Measurements from ENCODE around the gene LRP11. TPM values are rescaled to one million over a fixed set of nuclear protein-coding genes. Genes with fewer than 3 reads are reported as not detected.
"Not testable (repeated sequence)": the region's sequence is repeated elsewhere in the genome, so short reads cannot be mapped to it uniquely, and the experiment has no call there.

Gene LRP11
- total RNA-seq, 4 donors from 2014 or later: 15.0 to 29.1 (median 24.0) TPM

GRCh38 chr6:149856256-149856994, 7.7 kb downstream of the LRP11 start:
- intact Hi-C loops (cut with DNase I): no loop called here

GRCh38 chr6:149855741-149856140, 8.4 kb downstream of the LRP11 start:
- TF ChIP-seq EP300 (IDR thresholded peaks at IDR 0.05) (no peak), CTCF (IDR thresholded peaks at IDR 0.05) (no peak), POLR2A (IDR thresholded peaks at IDR 0.05; ENCODE audit: low read depth) (no peak), POLR2AphosphoS5 (IDR thresholded peaks at IDR 0.05) (no peak)
- H3K9me3 ChIP-seq: no peaks in the 10 kb centered on the region
- no peak for DNase-seq (ENCODE audit: extremely low spot score)
- H3K4me3 ChIP-seq: no peak overlapping the region
- intact Hi-C loops (cut with DNase I): no loop called here
- 69% methylated on average over 2 of the region's 2 CpGs for WGBS
- peaks cover 0 to 20% (median 2%) of the 10 kb centered on the region in 4 donors for H3K36me3 ChIP-seq
- peaks cover 0 to 14% (median 10%) of the 10 kb centered on the region in 4 donors for H3K4me1 ChIP-seq
- no peaks in the 10 kb centered on the region for H3K27me3 ChIP-seq
- no peak overlapping the region for H3K27ac ChIP-seq (replicated peaks in 1 of 4)

More at GRCh38 chr6:149856256-149856994, 7.7 kb downstream of the LRP11 start:
- TF ChIP-seq CTCF (IDR thresholded peaks at IDR 0.05) (no peak), POLR2A (IDR thresholded peaks at IDR 0.05; ENCODE audit: low read depth) (no peak), EP300 (IDR thresholded peaks at IDR 0.05) (no peak), POLR2AphosphoS5 (IDR thresholded peaks at IDR 0.05) (no peak)
- WGBS: 87% methylated on average over 10 of the region's 10 CpGs
- Histone ChIP-seq H3K27me3 (no peaks in the 10 kb centered on the region), H3K4me3 (no peak overlapping the region), H3K4me1 (peaks cover 0 to 16% (median 14%) of the 10 kb centered on the region in 4 donors), H3K27ac (replicated peaks in 1 of 4) (no peak overlapping the region), H3K9me3 (no peaks in the 10 kb centered on the region), H3K36me3 (peaks cover 0 to 14% (median 2%) of the 10 kb centered on the region in 4 donors)
- DNase-seq (ENCODE audit: extremely low spot score): no peak

- H3K27me3 ChIP-seq: no peaks in the 10 kb centered on the region
- intact Hi-C loops (cut with DNase I): no loop called here
- H3K4me3 ChIP-seq: no peak overlapping the region
- TF ChIP-seq POLR2AphosphoS5 (IDR thresholded peaks at IDR 0.05) (no peak), CTCF (IDR thresholded peaks at IDR 0.05) (no peak), POLR2A (IDR thresholded peaks at IDR 0.05; ENCODE audit: low read depth) (no peak), EP300 (IDR thresholded peaks at IDR 0.05) (no peak)
- 81% methylated on average over 5 of the region's 5 CpGs for WGBS
- H3K36me3 ChIP-seq: peaks cover 0 to 21% (median 2%) of the 10 kb centered on the region in 4 donors
- H3K9me3 ChIP-seq: no peaks in the 10 kb centered on the region
- H3K27ac ChIP-seq (replicated peaks in 1 of 4): no peak overlapping the region
- H3K4me1 ChIP-seq: peaks cover 0 to 14% (median 9%) of the 10 kb centered on the region in 4 donors
- DNase-seq (ENCODE audit: extremely low spot score): no peak
Observed at GRCh38 chr6:149855040-149855654, 9.0 kb downstream of the LRP11 start.

GRCh38 chr6:149854532-149854931, 9.6 kb downstream of the LRP11 start:
- H3K9me3 ChIP-seq: no peaks in the 10 kb centered on the region
- no peak overlapping the region for H3K27ac ChIP-seq (replicated peaks in 1 of 4)
- H3K4me3 ChIP-seq: no peak overlapping the region
- peaks cover 0 to 21% (median 2%) of the 10 kb centered on the region in 4 donors for H3K36me3 ChIP-seq
- no peak for DNase-seq (ENCODE audit: extremely low spot score)
- intact Hi-C loops (cut with DNase I): no loop called here
- no peak for TF ChIP-seq CTCF (IDR thresholded peaks at IDR 0.05)
- no peak for TF ChIP-seq POLR2A (IDR thresholded peaks at IDR 0.05; ENCODE audit: low read depth)
- no peak for TF ChIP-seq POLR2AphosphoS5 (IDR thresholded peaks at IDR 0.05)
- TF ChIP-seq EP300 (IDR thresholded peaks at IDR 0.05): no peak
- peaks cover 0 to 14% (median 9%) of the 10 kb centered on the region in 4 donors for H3K4me1 ChIP-seq
- WGBS: 73% methylated on average over 6 of the region's 6 CpGs
- H3K27me3 ChIP-seq: no peaks in the 10 kb centered on the region

GRCh38 chr6:149854017-149854416, 10.1 kb downstream of the LRP11 start:
- 97% methylated on average over 4 of the region's 4 CpGs for WGBS

More at GRCh38 chr6:149854017-149854416, 10.1 kb downstream of the LRP11 start:
- H3K4me3 ChIP-seq; DNase-seq (ENCODE audit: extremely low spot score); H3K27ac ChIP-seq (replicated peaks in 1 of 4); intact Hi-C loops (cut with DNase I); H3K27me3 ChIP-seq; H3K9me3 ChIP-seq: not testable (repeated sequence)
- H3K36me3 ChIP-seq: peaks cover 0 to 21% (median 2%) of the 10 kb centered on the region in 4 donors
- peaks cover 0 to 14% (median 9%) of the 10 kb centered on the region in 4 donors for H3K4me1 ChIP-seq
